ENCODE measurements around the gene NECAB2. TPM values are rescaled to one million over a fixed set of nuclear protein-coding genes. Genes with fewer than 3 reads are reported as not detected.
A peak's percentile ranks its signal among the peaks of the same experiment; 100 is the strongest.

Gene NECAB2
- polyA plus RNA-seq, 1 donor from 2014 or later: 12.5 TPM

DNA sequence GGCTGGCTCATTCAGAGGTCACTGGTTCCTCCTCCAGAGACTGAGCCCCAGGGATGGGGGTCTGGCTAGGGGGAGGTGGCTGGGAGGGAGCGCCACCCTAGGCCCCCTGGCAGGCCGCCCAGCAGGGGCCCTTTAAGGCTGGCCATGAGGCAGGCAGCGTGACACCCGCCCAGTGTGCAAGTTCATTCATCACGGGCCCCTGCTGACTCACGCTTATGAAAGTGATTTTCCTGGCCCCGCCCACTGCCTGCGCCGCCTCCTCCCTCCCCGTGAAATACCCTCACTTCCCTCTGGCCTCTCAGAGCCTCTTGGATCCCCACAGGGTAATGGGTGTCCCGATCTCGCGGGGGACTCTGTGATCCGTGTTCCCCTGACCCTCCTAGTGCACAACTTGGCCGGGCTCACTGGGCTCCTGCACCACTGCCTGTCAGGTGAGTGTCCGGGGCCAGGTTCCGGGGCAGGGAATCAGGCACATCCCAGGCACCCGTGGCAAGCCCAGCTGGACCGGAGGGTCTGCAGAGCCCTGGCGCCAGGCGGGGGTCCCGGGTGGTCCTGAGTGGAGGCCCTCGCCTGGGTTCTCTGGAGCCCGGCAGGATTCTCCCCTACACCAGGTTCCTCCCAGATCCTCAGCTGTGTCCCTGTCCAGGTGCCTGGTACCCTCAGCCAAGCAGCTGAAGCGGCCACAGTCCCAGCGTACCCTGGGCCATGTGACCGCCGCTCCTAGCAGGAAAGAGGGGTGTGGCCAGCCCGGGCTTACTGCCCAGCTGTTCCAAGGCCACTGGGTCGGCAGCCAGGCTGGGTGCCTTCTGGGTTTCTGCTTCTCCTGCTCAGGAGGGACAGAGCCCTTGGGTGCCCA, 14.9 kb upstream of the NECAB2 start, which contains the start of gene OSGIN1:
Gene OSGIN1, plus strand, starts transcription at position 301 of the 856 bp plus-strand sequence. CDS start 4,432 bp downstream, outside the sequence.
- Histone ChIP-seq H3K9me3 (ENCODE audit: low read length) (no peaks in the 10 kb centered on the region), H3K4me2 (ENCODE audit: low read length) (no peak within 1 kb of the TSS), H3K27ac (ENCODE audit: low read length) (no peak within 1 kb of the TSS), H3K79me2 (replicated peaks; ENCODE audit: insufficient read depth, low read length) (no peaks in the 10 kb centered on the region), H2AFZ (ENCODE audit: low read depth, low read length) (no peak within 1 kb of the TSS), H4K20me1 (ENCODE audit: insufficient read depth) (no peaks in the 10 kb centered on the region), H3K9me2 (ENCODE audit: insufficient read depth, low read length) (no peaks in the 10 kb centered on the region), H3K36me3 (ENCODE audit: insufficient read depth, low read length) (no peaks in the 10 kb centered on the region), H3K4me3 (ENCODE audit: low read length) (no peak within 1 kb of the TSS), H3F3A (ENCODE audit: insufficient read depth, low read length, poor library complexity, severe bottlenecking) (no peaks in the 10 kb centered on the region), H3K27me3 (ENCODE audit: insufficient read depth, low read depth, low read length) (no peaks in the 10 kb centered on the region), H3K9ac (ENCODE audit: low read length) (no peak within 1 kb of the TSS)
- TF ChIP-seq MXI1 (conservative IDR thresholded peaks at IDR 0.05; ENCODE audit: poor library complexity, severe bottlenecking) (no peak), CTCF (IDR thresholded peaks at IDR 0.05; ENCODE audit: poor library complexity, severe bottlenecking) (no peak), EZH2 (IDR thresholded peaks at IDR 0.05; ENCODE audit: borderline replicate concordance, insufficient read depth, low read length, poor library complexity, severe bottlenecking) (no peak), SMC3 (conservative IDR thresholded peaks at IDR 0.05; ENCODE audit: poor library complexity) (no peak), POLR2AphosphoS5 (IDR thresholded peaks at IDR 0.05) (no peak), TAF1 (IDR thresholded peaks at IDR 0.05; ENCODE audit: low read depth) (no peak), RAD21 (conservative IDR thresholded peaks at IDR 0.05) (no peak), REST (IDR thresholded peaks at IDR 0.05; ENCODE audit: borderline replicate concordance) (no peak), EP300 (conservative IDR thresholded peaks at IDR 0.05; ENCODE audit: poor library complexity, severe bottlenecking) (no peak)

- no peak overlapping the region for H3K9ac ChIP-seq (ENCODE audit: low read length)
Measured at GRCh38 chr16:83953796-83954576, 14.1 kb upstream of the NECAB2 start.

More at GRCh38 chr16:83953796-83954576, 14.1 kb upstream of the NECAB2 start:
- no peak overlapping the region for H2AFZ ChIP-seq (ENCODE audit: low read depth, low read length)
- H3F3A ChIP-seq (ENCODE audit: insufficient read depth, low read length, poor library complexity, severe bottlenecking): no peaks in the 10 kb centered on the region
- no peaks in the 10 kb centered on the region for H3K9me3 ChIP-seq (ENCODE audit: low read length)
- H3K79me2 ChIP-seq (replicated peaks; ENCODE audit: insufficient read depth, low read length): no peaks in the 10 kb centered on the region
- no peaks in the 10 kb centered on the region for H4K20me1 ChIP-seq (ENCODE audit: insufficient read depth)
- H3K27ac ChIP-seq (ENCODE audit: low read length): no peak overlapping the region
- H3K9me2 ChIP-seq (ENCODE audit: insufficient read depth, low read length): no peaks in the 10 kb centered on the region
- H3K27me3 ChIP-seq (ENCODE audit: insufficient read depth, low read depth, low read length): no peaks in the 10 kb centered on the region
- H3K36me3 ChIP-seq (ENCODE audit: insufficient read depth, low read length): no peaks in the 10 kb centered on the region
- no peak overlapping the region for H3K4me2 ChIP-seq (ENCODE audit: low read length)
- TF ChIP-seq CTCF (IDR thresholded peaks at IDR 0.05; ENCODE audit: poor library complexity, severe bottlenecking) (peak; percentile 60), TAF1 (IDR thresholded peaks at IDR 0.05; ENCODE audit: low read depth) (no peak), RAD21 (conservative IDR thresholded peaks at IDR 0.05) (no peak)
- H3K4me3 ChIP-seq (ENCODE audit: low read length): no peak overlapping the region

Measured in neural cell (in vitro differentiated cells).